GM21619 (cell line): ENCODE data around the gene ANO9.
"Not testable (repeated sequence)": the region's sequence is repeated elsewhere in the genome, so short reads cannot be mapped to it uniquely, and the experiment has no call there.

Source experiments
- ATAC-seq: cut with Tn5 transposase; IDR thresholded peaks from one replicate; pipeline ENCODE4 v1.9.1; 2021; ENCODE audit not compliant: unreplicated experiment

The ANO9 gene

DNA sequence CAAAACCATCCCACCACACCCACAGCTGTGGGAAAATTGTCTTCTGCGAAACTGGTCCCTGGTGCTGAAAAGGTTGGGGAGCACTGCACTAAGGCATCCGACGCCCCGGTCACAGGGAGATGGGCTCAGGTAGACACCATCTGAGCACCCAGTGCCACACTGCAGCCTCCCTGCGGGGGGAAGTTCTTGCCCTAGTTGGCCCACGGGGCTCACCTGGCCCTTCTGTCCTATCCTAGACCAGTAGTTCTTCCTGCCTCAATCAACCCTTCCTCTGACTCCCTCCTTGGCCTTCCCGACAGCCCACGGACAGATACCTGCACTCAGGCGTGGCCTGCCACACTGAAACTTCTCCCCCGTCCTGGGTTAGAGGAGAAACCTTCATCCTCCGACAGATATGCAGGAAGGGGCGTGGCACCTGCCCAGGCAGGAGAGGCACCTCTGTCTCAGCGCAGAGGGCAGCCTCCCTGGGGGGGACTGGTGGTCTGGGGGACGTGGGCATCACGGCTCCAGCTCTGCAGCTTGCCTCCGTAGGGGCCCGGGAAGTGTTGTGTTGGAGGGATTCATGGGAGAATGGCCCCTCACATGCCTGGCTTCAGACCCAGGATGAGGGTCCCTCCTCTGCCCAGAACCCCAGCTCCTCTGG is 4.5 kb downstream of the ANO9 start:
- ATAC-seq = no peak

DNA sequence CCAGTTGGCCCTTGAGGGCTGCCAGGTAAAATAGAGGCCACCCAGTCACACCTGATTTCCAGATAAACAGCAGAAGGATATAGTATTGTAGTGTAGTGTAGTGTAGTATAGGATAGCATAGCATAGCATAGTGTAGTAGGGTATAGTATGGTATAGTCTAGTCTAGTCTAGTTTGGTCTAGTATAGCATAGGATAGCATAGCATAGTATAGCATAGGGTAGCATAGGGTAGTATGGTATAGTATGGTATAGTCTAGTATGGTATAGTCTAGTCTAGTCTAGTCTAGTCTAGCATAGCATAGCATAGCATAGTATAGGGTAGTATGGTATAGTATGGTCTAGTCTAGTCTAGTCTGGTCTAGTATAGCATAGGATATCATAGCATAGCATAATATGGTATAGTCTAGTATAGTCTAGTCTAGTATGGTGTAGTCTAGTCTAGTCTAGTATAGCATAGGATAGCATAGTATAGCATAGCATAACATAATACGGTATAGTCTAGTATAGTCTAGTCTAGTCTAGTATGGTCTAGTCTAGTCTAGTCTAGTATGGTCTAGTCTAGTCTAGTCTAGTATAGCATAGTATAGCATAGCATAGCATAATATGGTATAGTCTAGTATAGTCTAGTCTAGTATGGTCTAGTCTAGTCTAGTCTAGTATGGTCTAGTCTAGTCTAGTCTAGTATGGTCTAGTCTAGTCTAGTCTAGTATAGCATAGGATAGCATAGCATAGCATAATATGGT is 6.6 kb downstream of the ANO9 start:
- ATAC-seq = not testable (repeated sequence)

DNA sequence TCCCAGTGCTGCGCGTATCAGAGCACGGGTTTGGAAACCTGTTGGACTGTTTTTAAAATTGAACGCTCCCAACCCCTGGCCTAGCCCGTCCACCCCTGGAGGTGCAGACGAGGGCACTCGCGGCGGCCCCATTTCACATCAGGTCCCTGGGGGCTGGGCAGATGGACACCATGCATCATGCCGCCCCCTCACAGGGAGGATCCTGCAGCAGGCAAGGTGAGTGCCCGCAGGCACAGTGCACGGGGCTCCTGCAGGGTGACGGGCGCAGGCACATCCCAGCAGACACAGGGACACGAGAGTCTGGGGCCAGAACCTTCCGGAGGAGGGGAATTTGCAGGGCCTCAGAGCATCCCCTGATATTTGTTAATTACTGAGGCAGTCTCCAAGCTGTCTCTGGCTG is 7.3 kb downstream of the ANO9 start:
- ATAC-seq = no peak

DNA sequence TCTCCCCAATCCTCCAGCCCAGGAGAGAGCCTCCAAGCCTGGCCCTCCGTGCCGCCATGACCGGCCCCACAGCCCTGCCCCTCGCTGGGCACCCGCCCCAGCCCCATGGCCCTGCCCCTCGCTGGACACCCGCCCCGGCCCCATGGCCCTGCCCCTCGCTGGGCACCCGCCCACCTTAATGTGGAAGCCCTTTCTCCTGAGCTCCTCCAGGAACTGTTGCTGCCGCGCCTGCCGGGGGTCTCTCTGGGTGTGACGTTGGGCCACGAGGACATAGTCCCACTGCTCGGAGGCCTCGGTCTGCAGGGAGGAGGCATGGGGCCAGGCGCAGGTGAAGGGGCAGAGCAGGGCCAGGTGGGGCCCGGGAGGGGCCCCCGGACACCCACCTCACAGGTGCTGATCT is 8.2 kb downstream of the ANO9 start:
- ATAC-seq = no peak

DNA sequence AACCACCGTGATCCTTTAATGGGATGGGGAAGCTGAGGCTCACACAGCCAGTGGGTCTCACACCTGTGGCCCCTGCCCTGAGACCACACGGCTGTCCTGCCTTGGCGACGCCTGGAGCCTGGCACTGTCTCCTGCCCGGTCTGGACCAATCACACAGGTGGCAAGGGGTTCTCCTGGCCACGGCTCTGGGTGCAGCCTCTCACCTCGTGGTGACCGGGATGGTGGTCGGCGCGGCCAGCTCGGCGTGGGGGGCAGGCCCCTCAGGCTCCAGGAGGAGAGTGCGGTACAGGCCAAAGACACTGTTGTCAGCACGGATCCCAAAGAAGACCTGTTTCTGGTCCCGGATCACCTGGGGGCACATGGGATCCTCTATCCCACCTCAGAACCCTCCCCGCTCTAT is 8.7 kb downstream of the ANO9 start:
- no peak for ATAC-seq

DNA sequence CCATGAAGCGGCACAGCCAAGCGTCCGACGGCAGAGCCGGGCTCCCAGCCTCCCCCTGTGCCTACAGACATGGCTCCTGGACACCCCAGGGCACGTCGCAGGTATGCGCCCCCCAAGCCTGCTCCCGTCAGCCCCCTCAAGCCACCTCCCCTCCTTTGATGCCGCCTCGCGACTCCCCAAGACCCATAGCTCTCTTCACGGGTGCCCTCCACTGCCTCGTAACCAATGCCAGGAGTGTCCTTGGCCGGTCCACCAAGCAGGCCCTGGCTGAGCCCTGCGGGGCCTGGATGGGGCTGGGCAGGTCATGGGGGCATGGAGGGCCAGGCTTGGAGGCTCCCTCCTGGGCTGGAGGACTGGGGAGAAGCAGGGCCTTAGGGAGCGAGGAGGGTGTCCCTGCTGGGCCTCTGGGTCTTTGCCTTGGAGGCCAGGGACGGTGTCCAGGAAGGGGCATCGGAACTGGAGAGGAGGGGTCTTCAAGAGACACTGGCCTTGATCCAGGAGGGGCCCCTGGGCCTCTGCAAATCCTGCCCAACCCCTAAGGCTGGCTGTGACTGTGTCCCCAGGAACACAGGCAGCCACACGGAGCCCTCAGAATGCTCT is 9.2 kb downstream of the ANO9 start:
- no peak for ATAC-seq

DNA sequence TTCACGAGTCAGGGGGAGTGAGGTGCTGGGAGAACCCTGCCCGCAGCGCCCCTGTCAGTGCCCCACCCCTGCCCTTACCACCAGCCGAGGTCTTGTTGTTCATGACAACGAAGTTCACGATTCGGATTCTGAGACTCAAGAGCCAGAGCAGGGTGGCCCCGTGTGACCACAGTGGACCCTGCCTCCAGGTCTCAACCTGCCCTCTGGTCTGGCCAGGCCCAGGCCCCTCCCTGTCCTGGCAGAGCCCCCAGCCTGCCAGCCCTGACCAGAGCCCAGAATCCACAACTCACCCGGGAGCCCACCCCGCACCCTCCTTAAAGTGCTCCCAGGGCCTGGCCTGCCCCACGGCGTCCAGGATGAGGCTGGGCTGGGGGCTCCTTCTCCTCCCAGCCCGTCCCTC is 9.9 kb downstream of the ANO9 start:
- ATAC-seq = no peak

DNA sequence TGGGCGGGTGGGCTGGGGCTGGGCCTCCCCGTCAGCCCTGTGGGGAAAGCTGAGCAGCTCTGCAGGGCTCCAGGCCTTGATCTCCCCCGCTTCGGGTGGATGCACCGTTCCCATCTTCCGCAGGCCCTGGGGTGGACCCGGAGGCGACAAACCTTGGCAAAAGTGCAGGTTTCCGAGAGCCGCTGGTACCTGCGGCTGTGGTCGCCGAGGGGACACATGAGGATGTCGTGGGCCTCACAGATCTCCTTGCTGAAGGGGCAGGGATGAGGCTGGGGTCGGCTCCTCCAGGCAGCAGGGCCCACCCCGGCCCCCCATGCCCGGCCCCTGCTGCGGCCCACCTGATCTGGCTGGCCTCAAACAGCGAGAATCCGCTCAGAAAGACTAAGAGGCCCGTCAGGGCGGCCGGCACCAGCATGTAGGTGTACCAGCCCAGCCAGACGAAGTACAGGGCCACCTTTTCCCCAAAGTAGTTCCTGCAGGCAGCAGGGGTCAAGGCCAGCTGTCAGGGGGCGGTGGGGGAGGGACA is 11.8 kb downstream of the ANO9 start:
- ATAC-seq = no peak

DNA sequence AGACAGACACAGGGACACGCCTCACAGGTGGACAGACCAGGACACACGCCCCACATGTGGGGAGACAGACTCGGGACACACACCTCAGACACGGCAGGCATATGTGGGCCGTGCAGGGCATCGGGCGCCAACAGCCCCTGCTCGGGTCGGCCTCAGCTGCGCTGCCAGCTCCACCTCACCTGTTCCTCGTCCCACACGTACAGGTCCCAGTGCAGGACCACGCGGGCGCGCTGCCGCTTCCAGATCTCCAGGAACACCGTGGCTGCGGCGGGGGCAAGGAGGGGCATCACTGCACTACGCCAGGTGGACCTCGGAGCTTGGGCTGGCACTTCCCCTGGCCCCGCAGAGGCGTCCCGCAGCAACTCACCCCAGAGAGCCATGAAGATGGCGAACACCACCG is 12.4 kb downstream of the ANO9 start:
- no peak for ATAC-seq

DNA sequence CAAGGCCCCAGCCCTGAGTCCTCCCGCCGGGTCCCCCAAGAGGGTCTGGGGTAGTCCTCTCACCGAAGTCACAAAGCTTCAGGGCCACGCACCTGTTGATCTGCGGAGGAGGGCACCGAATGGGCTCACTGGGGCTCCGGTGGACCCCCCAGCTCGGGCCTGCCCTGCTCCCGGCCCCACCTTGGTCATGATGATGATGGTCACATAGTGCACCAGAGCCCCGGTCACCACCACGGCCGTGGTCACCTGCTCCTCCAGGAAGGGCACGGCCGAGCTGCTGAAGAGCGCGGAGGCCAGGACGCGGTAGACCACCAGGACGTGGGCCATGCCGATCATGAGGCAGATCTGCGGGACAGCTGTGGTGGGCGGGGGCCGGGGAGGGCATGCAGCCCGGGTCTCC is 13.5 kb downstream of the ANO9 start:
- ATAC-seq = no peak

DNA sequence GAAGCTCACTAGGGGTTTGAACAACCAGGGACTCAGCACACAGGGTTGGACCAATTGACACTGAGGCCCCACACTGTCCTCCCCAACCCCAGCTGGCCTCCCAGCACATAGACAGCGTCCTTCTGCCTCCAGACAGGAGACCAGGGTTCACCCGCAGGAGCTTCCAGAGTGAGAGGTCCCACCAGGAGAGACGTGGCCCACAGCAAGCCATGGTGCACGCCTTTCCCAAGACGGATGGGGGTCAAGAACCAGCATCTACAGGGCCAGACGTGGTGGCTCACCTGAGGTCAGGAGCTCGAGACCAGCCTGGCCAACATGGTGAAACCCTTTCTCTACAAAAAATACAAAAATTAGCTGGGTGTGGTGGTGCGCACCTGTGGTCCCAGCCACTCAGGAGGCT is 15.0 kb downstream of the ANO9 start:
- no peak for ATAC-seq

DNA sequence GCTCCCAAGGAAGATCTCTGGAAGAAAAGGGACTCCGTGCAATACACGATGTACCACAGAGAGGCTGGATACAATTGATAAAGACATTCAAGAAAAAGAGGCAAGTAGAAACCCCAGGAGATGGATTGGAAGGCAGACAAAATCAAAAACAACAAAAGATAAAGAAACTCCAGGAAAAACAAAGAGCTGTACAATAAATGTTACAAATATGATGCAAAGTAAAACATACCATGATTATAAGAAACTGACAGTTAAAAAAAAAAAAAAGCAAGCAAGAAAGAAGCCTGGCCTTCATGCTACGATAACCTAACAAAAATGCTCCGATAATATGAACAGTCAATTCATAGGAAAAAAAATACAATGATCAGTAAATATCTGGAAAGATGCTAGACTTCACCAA is 16.5 kb downstream of the ANO9 start:
- ATAC-seq = no peak

DNA sequence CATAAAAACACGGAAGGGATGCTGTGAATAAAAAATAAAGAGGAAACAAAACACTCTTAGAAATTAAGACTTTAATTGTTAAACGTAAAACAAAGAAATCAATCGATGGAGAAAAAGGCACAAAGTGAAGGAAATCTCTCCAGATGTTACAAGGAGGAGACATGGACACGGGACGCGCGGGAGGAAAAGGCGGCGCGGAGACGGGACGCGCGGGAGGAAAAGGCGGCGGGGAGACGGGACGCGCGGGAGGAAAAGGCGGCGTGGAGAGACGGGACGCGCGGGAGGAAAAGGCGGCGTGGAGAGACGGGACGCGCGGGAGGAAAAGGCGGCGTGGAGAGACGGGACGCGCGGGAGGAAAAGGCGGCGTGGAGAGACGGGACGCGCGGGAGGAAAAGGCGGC is 17.0 kb downstream of the ANO9 start:
- ATAC-seq = not testable (repeated sequence)

DNA sequence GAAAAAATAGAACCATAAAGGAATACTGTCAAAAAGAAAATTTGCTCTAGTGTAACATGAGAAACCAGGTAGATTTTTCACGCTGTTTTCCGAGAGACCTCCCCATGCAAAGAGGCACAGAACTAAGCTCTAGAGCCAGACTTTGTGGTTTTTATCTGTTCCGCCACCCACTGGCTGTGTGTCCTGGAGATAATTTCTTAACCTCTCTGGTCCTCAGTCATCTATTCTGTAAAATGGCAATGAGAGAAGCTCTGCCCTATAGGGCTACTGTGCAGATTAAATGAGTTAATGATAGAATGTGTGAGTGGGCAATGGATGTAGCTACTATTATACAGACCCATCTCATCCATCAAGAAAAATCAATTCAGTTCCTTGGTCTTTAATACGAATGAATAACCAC is 17.6 kb downstream of the ANO9 start:
- no peak for ATAC-seq

DNA sequence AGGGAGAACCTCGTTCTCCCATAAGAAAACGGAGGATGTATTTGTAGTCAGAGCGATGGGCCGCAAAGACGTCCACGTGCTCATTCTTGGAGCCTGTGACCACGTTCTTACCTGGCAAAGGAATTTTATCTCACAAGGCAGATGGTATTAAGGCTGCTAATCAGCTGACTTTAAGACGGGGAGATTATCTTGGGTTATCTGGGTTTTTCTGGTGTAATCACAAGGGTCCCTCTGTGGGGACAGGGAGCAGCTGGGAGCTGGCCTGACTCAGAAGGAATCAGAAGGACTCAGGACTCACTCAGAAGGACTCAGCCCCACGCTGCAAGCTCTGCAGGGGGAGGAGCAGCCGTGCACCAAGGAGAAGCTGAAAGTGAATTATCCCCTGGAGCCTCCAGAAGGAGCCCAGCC is 19.6 kb downstream of the ANO9 start:
- no peak for ATAC-seq

DNA sequence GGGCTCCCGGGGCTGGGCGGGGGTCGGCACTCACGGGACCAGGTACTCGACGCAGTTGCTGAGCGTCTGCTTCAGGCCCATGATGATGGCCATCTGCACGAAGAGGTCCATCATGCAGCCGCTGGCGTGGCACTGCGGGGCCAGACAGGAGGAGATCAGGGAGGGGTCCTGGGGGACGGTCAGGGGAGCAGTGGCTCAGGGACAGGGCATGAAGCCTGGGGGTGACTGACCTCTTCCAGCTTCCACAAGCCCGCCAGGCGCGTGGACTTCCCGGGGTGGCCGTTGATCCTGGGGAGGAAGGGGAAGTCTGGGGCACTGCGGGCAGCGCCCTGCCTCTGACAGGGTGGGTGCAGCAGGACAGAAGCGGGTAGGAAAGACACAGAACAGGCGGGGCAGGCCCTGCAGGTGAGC is 20.9 kb downstream of the ANO9 start:
- no peak for ATAC-seq

DNA sequence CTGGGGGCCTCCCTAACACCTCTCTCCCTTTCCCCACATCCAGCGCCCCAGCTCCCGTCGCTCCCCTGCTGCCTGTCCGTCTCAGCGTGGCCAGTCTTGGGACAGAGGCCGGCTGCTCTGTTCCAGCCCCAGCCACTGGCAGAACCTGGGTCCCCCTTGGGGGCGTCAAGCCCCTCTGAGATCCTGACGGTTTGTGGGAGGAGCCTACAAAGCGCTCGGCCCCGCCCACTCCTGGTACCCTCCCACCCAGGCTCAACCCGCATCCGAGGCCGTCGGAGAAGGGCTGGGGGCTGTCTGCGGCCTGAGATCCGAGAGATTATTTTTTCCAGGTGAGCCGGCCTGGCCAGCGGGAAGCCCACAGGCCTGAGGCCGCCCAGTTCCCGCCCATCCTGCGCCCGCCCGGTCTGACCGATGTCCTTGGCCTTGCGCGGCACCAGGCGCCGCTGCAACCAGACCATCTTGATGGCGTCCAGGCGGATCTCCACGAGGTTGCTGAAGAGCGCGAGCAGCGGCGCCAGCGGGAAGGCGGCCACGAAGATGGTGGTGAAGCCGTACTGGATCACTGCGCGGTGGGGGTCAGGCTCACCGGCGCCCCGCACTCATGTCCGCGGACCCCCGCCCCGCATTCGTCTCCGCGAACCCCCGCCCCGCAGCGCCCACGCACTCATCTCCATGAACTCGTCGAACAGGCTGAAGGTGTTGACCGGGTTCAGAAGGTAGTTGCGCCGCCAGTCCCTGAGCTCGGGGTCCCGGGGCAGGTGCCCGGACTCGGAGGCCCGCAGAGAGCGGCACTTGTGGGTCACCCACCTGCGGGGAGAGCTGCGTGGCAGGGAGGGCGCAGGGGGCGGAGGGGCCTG is 21.5 kb downstream of the ANO9 start:
- ATAC-seq = no peak

DNA sequence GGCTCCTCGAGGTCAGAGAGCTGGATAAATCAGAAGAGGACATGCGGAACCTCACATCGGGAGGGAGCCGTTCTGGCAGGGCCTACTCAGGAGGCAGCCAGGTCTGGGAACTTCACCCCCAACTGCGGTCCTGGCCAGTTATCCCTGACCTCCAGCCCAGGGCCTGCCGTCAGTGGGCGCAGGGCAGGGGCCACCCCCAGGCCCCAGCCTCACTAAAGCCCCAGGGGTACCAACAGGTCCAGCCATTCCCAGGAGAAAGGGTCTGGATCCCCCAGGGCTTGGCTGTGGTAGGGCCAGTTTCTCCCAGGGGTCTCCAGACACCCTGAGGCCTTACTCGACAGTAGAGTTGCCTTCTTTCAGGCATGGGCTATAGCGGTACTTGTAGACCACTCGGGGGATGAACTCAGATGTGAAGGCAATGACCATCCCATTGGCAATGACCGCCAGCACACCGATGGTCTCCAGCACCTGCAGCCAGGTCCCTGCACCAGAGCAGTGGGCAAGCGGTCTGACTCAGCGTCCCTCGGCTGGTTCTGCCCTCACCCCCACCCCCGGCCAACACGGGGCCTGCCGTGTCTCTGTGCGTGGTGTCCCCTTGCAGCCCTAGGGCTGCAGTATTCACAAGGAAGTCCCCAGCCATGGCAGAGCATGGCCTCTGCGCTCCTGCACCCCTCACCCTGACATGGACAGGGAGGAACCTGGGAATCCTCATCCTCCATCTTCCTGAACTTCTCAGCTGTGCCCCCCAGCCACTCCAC is 22.4 kb downstream of the ANO9 start:
- ATAC-seq = no peak

DNA sequence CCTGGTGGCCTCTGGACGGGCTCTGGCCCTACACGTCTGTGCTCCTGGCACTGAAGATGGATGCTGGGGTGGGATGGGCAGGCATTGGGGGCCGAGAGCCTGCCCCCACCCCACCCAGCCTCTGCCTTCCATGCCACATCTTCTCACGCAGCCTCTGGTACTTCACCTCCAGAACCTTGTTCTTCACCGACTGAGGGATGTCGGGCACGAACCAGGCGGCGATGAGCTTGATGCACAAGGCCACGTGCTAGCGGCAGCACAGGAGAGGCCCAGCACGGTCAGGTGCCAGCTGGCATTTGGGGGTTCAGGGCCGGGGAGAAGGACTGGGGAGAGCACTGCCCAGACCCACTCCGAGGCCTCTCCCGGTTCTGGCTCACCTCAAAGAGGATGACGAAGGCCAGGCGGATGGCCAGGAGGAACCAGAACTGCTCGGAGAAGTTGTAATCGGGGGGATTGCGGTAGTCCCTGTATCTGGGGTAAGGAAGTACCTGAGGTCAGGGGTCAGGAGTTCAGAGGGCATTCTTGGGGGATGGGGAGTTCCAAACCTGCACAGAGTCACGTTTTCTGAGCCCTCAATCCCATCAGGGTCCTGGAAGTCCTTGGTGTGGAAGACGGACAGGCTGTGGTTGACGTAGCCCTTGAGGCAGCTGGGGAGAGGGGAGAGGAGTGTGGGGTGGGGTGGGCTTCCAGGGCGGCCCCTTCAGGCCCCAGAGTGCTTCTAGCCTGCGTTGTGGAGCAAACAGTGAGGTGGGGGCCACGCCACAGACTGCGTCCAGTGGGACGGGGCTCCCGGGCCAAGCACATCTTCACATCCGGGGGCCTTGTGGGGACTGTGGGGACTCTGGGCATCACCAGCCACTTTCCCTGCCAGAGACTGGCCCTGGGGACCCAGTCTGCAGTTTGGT is 23.2 kb downstream of the ANO9 start:
- ATAC-seq = no peak
